ENCODE data around the gene ATP8A2. TPM values are rescaled to one million over a fixed set of nuclear protein-coding genes. Genes with fewer than 3 reads are reported as not detected.

ATP8A2 gene
- total and polyA plus RNA-seq, 7 donors, result under 0.01 to 2.2 (median 1.2) TPM; not detected in 1

GRCh38 chr13:25885418-25885817, 513.6 kb downstream of the ATP8A2 start:
- intact Hi-C loops (cut with DNase I), result no loop called here

GRCh38 chr13:25886438-25887214, 514.9 kb downstream of the ATP8A2 start:
- TF ChIP-seq POLR2AphosphoS5 (IDR thresholded peaks at IDR 0.05) (peak in 3 of 4 donors; percentile 30 to 45 (median 43)), CTCF (IDR thresholded peaks at IDR 0.05) (no peak)
- intact Hi-C loops (cut with DNase I), result no loop called here
- H3K27me3 ChIP-seq, result peaks cover 0 to 7% (median 0%) of the 10 kb centered on the region in 3 donors
- 86 to 89% methylated on average over 14 of the region's 14 CpGs for WGBS, 2 donors
- no peak for DNase-seq
- H3K9me3 ChIP-seq, result no peaks in the 10 kb centered on the region
- peak overlapping the region in 1 of 4 donors; percentile 39 for H3K27ac ChIP-seq
- H3K36me3 ChIP-seq, result no peaks in the 10 kb centered on the region
- H3K4me1 ChIP-seq, result peaks cover 0 to 13% (median 7%) of the 10 kb centered on the region in 4 donors
- no peak overlapping the region for H3K4me3 ChIP-seq

More at GRCh38 chr13:25885418-25885817, 513.6 kb downstream of the ATP8A2 start:
- Histone ChIP-seq H3K9me3 (no peaks in the 10 kb centered on the region), H3K27me3 (peaks cover 0 to 7% (median 0%) of the 10 kb centered on the region in 3 donors), H3K36me3 (no peaks in the 10 kb centered on the region), H3K27ac (no peak overlapping the region), H3K4me3 (no peak overlapping the region), H3K4me1 (peaks cover 0 to 13% (median 7%) of the 10 kb centered on the region in 4 donors)
- no peak for DNase-seq
- TF ChIP-seq EP300 (IDR thresholded peaks at IDR 0.05) (no peak), POLR2AphosphoS5 (IDR thresholded peaks at IDR 0.05) (no peak), CTCF (IDR thresholded peaks at IDR 0.05) (no peak), POLR2A (IDR thresholded peaks at IDR 0.05) (no peak)
- WGBS, 2 donors, result 91 to 93% methylated on average over 4 of the region's 4 CpGs

GRCh38 chr13:25887962-25888655, 516.3 kb downstream of the ATP8A2 start:
- intact Hi-C loops (cut with DNase I), result no loop called here
- no peak for DNase-seq
- H3K27me3 ChIP-seq, result no peaks in the 10 kb centered on the region
- 80 to 86% methylated on average over 8 of the region's 8 CpGs for WGBS, 2 donors
- no peaks in the 10 kb centered on the region for H3K36me3 ChIP-seq
- TF ChIP-seq POLR2AphosphoS5 (IDR thresholded peaks at IDR 0.05) (no peak), EP300 (IDR thresholded peaks at IDR 0.05) (no peak), POLR2A (IDR thresholded peaks at IDR 0.05) (no peak)
- no peak overlapping the region for H3K27ac ChIP-seq
- H3K4me1 ChIP-seq, result peaks cover 0 to 13% (median 7%) of the 10 kb centered on the region in 4 donors
- no peak overlapping the region for H3K4me3 ChIP-seq
- no peaks in the 10 kb centered on the region for H3K9me3 ChIP-seq

GRCh38 chr13:25890671-25891212, 519.0 kb downstream of the ATP8A2 start:
- Histone ChIP-seq H3K4me1 (peaks cover 0 to 13% (median 7%) of the 10 kb centered on the region in 4 donors), H3K9me3 (no peaks in the 10 kb centered on the region), H3K27me3 (no peaks in the 10 kb centered on the region), H3K27ac (no peak overlapping the region), H3K4me3 (no peak overlapping the region), H3K36me3 (no peaks in the 10 kb centered on the region)
- 35 to 38% methylated on average over 4 of the region's 4 CpGs for WGBS, 2 donors
- TF ChIP-seq POLR2AphosphoS5 (IDR thresholded peaks at IDR 0.05) (no peak), EP300 (IDR thresholded peaks at IDR 0.05) (no peak), CTCF (IDR thresholded peaks at IDR 0.05) (no peak), POLR2A (IDR thresholded peaks at IDR 0.05) (no peak)
- intact Hi-C loops (cut with DNase I), result no loop called here
- no peak for DNase-seq

GRCh38 chr13:25898991-25899390, 527.2 kb downstream of the ATP8A2 start:
- Histone ChIP-seq H3K9me3 (peaks cover 0 to 2% (median 0%) of the 10 kb centered on the region in 4 donors), H3K27ac (no peak overlapping the region), H3K27me3 (no peaks in the 10 kb centered on the region), H3K4me1 (no peaks in the 10 kb centered on the region), H3K36me3 (no peaks in the 10 kb centered on the region), H3K4me3 (no peak overlapping the region)
- no peak for DNase-seq
- intact Hi-C loops (cut with DNase I), result no loop called here
- TF ChIP-seq POLR2A (IDR thresholded peaks at IDR 0.05) (no peak), EP300 (IDR thresholded peaks at IDR 0.05) (no peak), CTCF (IDR thresholded peaks at IDR 0.05) (no peak), POLR2AphosphoS5 (IDR thresholded peaks at IDR 0.05) (no peak)
- 94 to 96% methylated on average over 7 of the region's 7 CpGs for WGBS, 2 donors
